Esophagus muscularis mucosa (tissue), 4 donors: ENCODE data around the gene ANKS1B.

Experiments used
- EP300 ChIP-seq: sonication (generic); formaldehyde crosslinking; IDR thresholded peaks from one replicate; pipeline ENCODE4 v1.6.1; 2017; ENCODE audit warnings: antibody characterized with exemption
- POLR2A ChIP-seq: fragments of 450-650 bp; IDR thresholded peaks from one replicate; pipeline ENCODE4 v1.6.1; 2017; ENCODE audit warnings: antibody characterized with exemption, moderate library complexity, mild to moderate bottlenecking, low read depth
- TF ChIP-seq, protein P1 (sequence below), 3 experiments: fragments of 200-600 bp in 2 of 3; fragments of 450-650 bp in 1 of 3; sonication (generic) in 2 of 3; IDR thresholded peaks; one replicate each; pipeline ENCODE4 v1.5.1; 2017 to 2019; ENCODE audit warnings: antibody characterized with exemption in 3 of 3, mild to moderate bottlenecking in 2 of 3, moderate library complexity in 1 of 3

DNA sequence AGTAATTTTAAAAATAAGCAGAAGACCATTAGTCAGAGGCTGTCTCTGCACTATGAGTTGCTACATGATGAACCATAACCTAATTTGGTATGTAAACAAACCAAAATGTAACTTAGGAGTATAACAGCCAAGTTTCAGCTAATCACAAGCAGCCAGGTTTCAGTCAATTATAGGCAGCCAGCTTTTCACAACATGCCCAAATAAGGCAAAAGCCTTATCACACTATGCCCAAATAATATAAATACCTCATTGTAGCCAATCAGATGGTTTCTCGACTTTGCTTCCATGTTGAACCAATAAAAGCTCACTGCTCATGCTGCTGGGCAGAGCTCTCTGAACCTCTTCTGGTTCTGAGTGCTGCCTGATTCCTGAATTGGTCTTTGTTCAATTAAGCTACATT is 298.6 kb downstream of the ANKS1B start:
- TF ChIP-seq EP300: no peak
- TF ChIP-seq, protein P1, sequence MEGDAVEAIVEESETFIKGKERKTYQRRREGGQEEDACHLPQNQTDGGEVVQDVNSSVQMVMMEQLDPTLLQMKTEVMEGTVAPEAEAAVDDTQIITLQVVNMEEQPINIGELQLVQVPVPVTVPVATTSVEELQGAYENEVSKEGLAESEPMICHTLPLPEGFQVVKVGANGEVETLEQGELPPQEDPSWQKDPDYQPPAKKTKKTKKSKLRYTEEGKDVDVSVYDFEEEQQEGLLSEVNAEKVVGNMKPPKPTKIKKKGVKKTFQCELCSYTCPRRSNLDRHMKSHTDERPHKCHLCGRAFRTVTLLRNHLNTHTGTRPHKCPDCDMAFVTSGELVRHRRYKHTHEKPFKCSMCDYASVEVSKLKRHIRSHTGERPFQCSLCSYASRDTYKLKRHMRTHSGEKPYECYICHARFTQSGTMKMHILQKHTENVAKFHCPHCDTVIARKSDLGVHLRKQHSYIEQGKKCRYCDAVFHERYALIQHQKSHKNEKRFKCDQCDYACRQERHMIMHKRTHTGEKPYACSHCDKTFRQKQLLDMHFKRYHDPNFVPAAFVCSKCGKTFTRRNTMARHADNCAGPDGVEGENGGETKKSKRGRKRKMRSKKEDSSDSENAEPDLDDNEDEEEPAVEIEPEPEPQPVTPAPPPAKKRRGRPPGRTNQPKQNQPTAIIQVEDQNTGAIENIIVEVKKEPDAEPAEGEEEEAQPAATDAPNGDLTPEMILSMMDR (IDR thresholded peaks at IDR 0.05): no peak
- TF ChIP-seq POLR2A: no peak
